Measurements from ENCODE around the gene ZNF148. TPM values are rescaled to one million over a fixed set of nuclear protein-coding genes. Genes with fewer than 3 reads are reported as not detected.

ZNF148 gene
- total RNA-seq, 1 experiment from 2014 or later, result 55.8 TPM

DNA sequence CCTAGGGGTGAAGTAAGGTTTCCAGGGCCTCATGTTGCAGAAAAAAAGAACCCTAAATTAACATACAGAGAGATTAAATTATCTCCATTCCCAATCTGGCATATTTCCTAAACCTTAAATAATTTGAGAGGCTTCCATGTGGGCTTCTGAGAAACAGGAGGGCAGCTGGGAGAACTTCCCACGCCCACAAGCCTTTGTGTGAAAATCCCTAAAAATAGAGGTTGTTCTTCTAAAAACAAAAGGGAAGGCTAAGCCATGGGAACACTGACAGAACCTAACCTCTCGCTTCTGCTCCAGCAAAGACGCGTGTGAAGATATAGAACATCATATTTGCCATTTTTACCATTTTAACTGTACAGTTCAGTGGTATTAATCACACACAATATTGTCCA, 161.8 kb downstream of the ZNF148 start:
- in situ Hi-C loops (cut with HindIII; ENCODE audit: low pct_unique_long_range_greater_than_20kb, low sequenced_read_pairs) (no loop called here), intact Hi-C loops (cut with micrococcal nuclease; ENCODE audit: unreplicated experiment) (no loop called here)
- no peaks in the 10 kb centered on the region for H3K4me1 ChIP-seq (ENCODE audit: control insufficient read depth, insufficient read depth, low read length)
- no peak for DNase-seq (ENCODE audit: low read depth, low spot score)
- H3K27me3 ChIP-seq (ENCODE audit: control insufficient read depth, insufficient read depth, low read length), result peaks cover 4% of the 10 kb centered on the region
- TF ChIP-seq CTCF (IDR thresholded peaks at IDR 0.05) (no peak), POLR2AphosphoS5 (IDR thresholded peaks at IDR 0.05; ENCODE audit: low read depth, low read length) (no peak), TCF7L2 (IDR thresholded peaks at IDR 0.05; ENCODE audit: low read depth, low read length) (no peak), SIN3A (IDR thresholded peaks at IDR 0.05; ENCODE audit: borderline replicate concordance, insufficient read depth, low read depth, low read length) (no peak)
- TF ChIP-seq, protein P1, sequence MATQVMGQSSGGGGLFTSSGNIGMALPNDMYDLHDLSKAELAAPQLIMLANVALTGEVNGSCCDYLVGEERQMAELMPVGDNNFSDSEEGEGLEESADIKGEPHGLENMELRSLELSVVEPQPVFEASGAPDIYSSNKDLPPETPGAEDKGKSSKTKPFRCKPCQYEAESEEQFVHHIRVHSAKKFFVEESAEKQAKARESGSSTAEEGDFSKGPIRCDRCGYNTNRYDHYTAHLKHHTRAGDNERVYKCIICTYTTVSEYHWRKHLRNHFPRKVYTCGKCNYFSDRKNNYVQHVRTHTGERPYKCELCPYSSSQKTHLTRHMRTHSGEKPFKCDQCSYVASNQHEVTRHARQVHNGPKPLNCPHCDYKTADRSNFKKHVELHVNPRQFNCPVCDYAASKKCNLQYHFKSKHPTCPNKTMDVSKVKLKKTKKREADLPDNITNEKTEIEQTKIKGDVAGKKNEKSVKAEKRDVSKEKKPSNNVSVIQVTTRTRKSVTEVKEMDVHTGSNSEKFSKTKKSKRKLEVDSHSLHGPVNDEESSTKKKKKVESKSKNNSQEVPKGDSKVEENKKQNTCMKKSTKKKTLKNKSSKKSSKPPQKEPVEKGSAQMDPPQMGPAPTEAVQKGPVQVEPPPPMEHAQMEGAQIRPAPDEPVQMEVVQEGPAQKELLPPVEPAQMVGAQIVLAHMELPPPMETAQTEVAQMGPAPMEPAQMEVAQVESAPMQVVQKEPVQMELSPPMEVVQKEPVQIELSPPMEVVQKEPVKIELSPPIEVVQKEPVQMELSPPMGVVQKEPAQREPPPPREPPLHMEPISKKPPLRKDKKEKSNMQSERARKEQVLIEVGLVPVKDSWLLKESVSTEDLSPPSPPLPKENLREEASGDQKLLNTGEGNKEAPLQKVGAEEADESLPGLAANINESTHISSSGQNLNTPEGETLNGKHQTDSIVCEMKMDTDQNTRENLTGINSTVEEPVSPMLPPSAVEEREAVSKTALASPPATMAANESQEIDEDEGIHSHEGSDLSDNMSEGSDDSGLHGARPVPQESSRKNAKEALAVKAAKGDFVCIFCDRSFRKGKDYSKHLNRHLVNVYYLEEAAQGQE (IDR thresholded peaks at IDR 0.05; ENCODE audit: insufficient read depth in 1 of 2, low read depth in 2 of 2, low read length in 1 of 2), result no peak
- no peak overlapping the region for H3K27ac ChIP-seq (ENCODE audit: low read length)
- ChIA-PET POLR2A (no interaction called here), CTCF (no interaction called here)
- no peaks in the 10 kb centered on the region for H3K9me3 ChIP-seq (ENCODE audit: control insufficient read depth, insufficient read depth, low read depth, low read length)
- ATAC-seq, result no peak
- no TSS peak for BruUV-seq (replicated peaks)
- H3K36me3 ChIP-seq (ENCODE audit: control insufficient read depth, insufficient read depth, low read length), result no peaks in the 10 kb centered on the region
- peak overlapping the region in 1 of 2 experiments; percentile 57; a peak in 1 of 4 replicates for H3K4me3 ChIP-seq (ENCODE audit: low read depth in 2 of 2, low read length in 2 of 2)

GRCh38 chr3:125212509-125213363, 162.4 kb downstream of the ZNF148 start, which contains the start of gene SLC12A8:
TSS of gene SLC12A8 (minus strand) at chr3:125212748. CDS start at chr3:125211349, 1,399 bp downstream.
- TF ChIP-seq TCF7L2 (IDR thresholded peaks at IDR 0.05; ENCODE audit: low read depth, low read length), result no peak
- TF ChIP-seq CTCF (IDR thresholded peaks at IDR 0.05), result no peak
- TF ChIP-seq, protein P1 (IDR thresholded peaks at IDR 0.05; ENCODE audit: insufficient read depth in 1 of 2, low read depth in 2 of 2, low read length in 1 of 2), result no peak
- TF ChIP-seq SIN3A (IDR thresholded peaks at IDR 0.05; ENCODE audit: borderline replicate concordance, insufficient read depth, low read depth, low read length), result no peak
- no peak for TF ChIP-seq POLR2AphosphoS5 (IDR thresholded peaks at IDR 0.05; ENCODE audit: low read depth, low read length)
- intact Hi-C loops (cut with micrococcal nuclease; ENCODE audit: unreplicated experiment), result no loop called here

More at GRCh38 chr3:125212509-125213363, 162.4 kb downstream of the ZNF148 start, which contains the start of gene SLC12A8:
- H3K4me1 ChIP-seq (ENCODE audit: control insufficient read depth, insufficient read depth, low read length), result no peaks in the 10 kb centered on the region
- no peaks in the 10 kb centered on the region for H3K9me3 ChIP-seq (ENCODE audit: control insufficient read depth, insufficient read depth, low read depth, low read length)
- peak within 1 kb of the TSS; percentile 44 to 57 for H3K4me3 ChIP-seq (ENCODE audit: low read depth in 2 of 2, low read length in 2 of 2)
- no peak for DNase-seq (ENCODE audit: low read depth, low spot score)
- peak; percentile 71 for ATAC-seq
- BruUV-seq (replicated peaks), result no TSS peak
- in situ Hi-C loops (cut with HindIII; ENCODE audit: low pct_unique_long_range_greater_than_20kb, low sequenced_read_pairs), result no loop called here
- no peaks in the 10 kb centered on the region for H3K36me3 ChIP-seq (ENCODE audit: control insufficient read depth, insufficient read depth, low read length)
- peak within 1 kb of the TSS; percentile 49 for H3K27ac ChIP-seq (ENCODE audit: low read length)
- peaks cover 4% of the 10 kb centered on the region for H3K27me3 ChIP-seq (ENCODE audit: control insufficient read depth, insufficient read depth, low read length)
- ChIA-PET POLR2A (no interaction called here), CTCF (no interaction called here)
